ENCODE measurements around the gene CKAP4. TPM values are rescaled to one million over a fixed set of nuclear protein-coding genes. Genes with fewer than 3 reads are reported as not detected.
A peak's percentile ranks its signal among the peaks of the same experiment; 100 is the strongest.

CKAP4 gene
- total and polyA plus RNA-seq, 2 of the 13 experiments (the other 11 are each of a cell fraction or from before 2014, with no cell fraction given) = 39.2 to 70.2 TPM

DNA sequence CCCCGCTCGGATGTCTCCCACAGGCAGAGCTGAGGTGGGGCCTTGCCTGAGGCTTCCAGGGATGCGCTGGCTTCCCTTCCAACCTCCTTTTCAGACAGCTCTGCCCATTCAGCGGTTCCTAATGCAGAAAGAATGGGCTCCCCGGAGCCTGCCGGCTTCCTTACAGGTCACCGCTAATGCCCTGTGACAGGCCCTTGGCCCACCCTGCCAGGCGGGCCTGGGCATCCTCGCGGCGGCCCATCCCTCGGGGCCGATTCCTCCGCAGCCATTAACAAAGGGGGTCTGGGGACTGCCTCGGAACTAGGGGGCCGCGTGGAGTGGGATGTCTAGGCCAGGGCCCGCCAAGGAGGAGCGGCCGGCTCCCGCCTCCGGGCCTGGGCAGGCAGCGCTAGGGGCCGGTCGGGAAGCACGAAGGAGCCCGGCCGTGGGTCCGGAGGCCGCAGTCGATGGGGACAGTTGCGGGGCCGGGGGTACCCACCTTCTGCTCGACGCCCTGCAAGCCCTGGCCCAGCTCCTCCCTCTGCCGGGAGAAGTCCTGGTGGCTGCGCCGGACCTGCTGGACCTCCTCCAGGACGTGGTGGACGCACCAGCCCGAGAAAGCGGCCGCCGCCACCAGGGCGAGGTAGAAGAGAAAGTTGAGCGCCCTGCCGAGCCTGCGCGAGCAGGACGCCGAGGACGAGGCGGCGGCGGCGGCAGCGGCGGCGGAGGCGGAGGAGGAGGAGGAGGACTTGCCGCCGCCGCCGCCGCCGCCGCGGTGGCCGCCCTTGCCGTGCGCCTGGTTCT, 738 bp downstream of the CKAP4 start (continued):
- TF ChIP-seq KDM2A (CRISPR knock-in tag; IDR thresholded peaks at IDR 0.05; ENCODE audit: borderline replicate concordance, low read depth) (peak; percentile 55; the same call in 1 of the 2 replicates), TBX2 (CRISPR knock-in tag; IDR thresholded peaks at IDR 0.05; ENCODE audit: borderline replicate concordance) (0 out of 2 replicates have a peak, but pooled peaks have one; percentile 29), ZNF160 (CRISPR knock-in tag; IDR thresholded peaks at IDR 0.05) (0 out of 2 replicates have a peak, but pooled peaks have one; percentile 24), ZNF569 (CRISPR knock-in tag; IDR thresholded peaks at IDR 0.05; ENCODE audit: borderline replicate concordance) (no peak), HDAC1 (CRISPR knock-in tag; IDR thresholded peaks at IDR 0.05) (peak; percentile 42), ZNF292 (CRISPR knock-in tag; IDR thresholded peaks at IDR 0.05; ENCODE audit: borderline replicate concordance, low read depth) (0 out of 2 replicates have a peak, but pooled peaks have one; percentile 25), ZNF547 (CRISPR knock-in tag; IDR thresholded peaks at IDR 0.05) (0 out of 2 replicates have a peak, but pooled peaks have one; percentile 33), ZNF605 (CRISPR knock-in tag; IDR thresholded peaks at IDR 0.05) (peak; percentile 49; the same call in 1 of the 2 replicates), KLF13 (CRISPR knock-in tag; IDR thresholded peaks at IDR 0.05) (no peak), KDM5B (CRISPR knock-in tag; IDR thresholded peaks at IDR 0.05; ENCODE audit: borderline replicate concordance) (peak; percentile 70; the same call in 1 of the 2 replicates), ZNF251 (CRISPR knock-in tag; IDR thresholded peaks at IDR 0.05) (no peak)
- TF ChIP-seq, protein P1, sequence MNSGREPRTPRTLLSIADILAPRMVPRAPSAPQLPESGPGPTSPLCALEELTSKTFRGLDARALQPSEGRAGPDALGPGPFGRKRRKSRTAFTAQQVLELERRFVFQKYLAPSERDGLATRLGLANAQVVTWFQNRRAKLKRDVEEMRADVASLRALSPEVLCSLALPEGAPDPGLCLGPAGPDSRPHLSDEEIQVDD (CRISPR knock-in tag; IDR thresholded peaks at IDR 0.05; ENCODE audit: borderline replicate concordance) = no peak
- TF ChIP-seq, protein P2, sequence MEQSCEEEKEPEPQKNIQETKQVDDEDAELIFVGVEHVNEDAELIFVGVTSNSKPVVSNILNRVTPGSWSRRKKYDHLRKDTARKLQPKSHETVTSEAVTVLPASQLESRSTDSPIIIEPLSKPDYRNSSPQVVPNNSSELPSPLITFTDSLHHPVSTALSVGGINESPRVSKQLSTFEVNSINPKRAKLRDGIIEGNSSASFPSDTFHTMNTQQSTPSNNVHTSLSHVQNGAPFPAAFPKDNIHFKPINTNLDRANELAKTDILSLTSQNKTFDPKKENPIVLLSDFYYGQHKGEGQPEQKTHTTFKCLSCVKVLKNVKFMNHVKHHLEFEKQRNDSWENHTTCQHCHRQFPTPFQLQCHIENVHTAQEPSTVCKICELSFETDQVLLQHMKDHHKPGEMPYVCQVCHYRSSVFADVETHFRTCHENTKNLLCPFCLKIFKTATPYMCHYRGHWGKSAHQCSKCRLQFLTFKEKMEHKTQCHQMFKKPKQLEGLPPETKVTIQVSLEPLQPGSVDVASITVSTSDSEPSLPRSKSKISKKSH (CRISPR knock-in tag; IDR thresholded peaks at IDR 0.05; ENCODE audit: borderline replicate concordance) = peak; percentile 22; the same call in 1 of the 2 replicates
- TF ChIP-seq, protein P3, sequence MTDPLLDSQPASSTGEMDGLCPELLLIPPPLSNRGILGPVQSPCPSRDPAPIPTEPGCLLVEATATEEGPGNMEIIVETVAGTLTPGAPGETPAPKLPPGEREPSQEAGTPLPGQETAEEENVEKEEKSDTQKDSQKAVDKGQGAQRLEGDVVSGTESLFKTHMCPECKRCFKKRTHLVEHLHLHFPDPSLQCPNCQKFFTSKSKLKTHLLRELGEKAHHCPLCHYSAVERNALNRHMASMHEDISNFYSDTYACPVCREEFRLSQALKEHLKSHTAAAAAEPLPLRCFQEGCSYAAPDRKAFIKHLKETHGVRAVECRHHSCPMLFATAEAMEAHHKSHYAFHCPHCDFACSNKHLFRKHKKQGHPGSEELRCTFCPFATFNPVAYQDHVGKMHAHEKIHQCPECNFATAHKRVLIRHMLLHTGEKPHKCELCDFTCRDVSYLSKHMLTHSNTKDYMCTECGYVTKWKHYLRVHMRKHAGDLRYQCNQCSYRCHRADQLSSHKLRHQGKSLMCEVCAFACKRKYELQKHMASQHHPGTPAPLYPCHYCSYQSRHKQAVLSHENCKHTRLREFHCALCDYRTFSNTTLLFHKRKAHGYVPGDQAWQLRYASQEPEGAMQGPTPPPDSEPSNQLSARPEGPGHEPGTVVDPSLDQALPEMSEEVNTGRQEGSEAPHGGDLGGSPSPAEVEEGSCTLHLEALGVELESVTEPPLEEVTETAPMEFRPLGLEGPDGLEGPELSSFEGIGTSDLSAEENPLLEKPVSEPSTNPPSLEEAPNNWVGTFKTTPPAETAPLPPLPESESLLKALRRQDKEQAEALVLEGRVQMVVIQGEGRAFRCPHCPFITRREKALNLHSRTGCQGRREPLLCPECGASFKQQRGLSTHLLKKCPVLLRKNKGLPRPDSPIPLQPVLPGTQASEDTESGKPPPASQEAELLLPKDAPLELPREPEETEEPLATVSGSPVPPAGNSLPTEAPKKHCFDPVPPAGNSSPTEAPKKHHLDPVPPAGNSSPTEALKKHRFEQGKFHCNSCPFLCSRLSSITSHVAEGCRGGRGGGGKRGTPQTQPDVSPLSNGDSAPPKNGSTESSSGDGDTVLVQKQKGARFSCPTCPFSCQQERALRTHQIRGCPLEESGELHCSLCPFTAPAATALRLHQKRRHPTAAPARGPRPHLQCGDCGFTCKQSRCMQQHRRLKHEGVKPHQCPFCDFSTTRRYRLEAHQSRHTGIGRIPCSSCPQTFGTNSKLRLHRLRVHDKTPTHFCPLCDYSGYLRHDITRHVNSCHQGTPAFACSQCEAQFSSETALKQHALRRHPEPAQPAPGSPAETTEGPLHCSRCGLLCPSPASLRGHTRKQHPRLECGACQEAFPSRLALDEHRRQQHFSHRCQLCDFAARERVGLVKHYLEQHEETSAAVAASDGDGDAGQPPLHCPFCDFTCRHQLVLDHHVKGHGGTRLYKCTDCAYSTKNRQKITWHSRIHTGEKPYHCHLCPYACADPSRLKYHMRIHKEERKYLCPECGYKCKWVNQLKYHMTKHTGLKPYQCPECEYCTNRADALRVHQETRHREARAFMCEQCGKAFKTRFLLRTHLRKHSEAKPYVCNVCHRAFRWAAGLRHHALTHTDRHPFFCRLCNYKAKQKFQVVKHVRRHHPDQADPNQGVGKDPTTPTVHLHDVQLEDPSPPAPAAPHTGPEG (CRISPR knock-in tag; IDR thresholded peaks at IDR 0.05) = 0 out of 2 replicates have a peak, but pooled peaks have one; percentile 39
- TF ChIP-seq, protein P4, sequence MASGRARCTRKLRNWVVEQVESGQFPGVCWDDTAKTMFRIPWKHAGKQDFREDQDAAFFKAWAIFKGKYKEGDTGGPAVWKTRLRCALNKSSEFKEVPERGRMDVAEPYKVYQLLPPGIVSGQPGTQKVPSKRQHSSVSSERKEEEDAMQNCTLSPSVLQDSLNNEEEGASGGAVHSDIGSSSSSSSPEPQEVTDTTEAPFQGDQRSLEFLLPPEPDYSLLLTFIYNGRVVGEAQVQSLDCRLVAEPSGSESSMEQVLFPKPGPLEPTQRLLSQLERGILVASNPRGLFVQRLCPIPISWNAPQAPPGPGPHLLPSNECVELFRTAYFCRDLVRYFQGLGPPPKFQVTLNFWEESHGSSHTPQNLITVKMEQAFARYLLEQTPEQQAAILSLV (CRISPR knock-in tag; IDR thresholded peaks at IDR 0.05; ENCODE audit: borderline replicate concordance) = no peak; the same call in 1 of the 2 replicates

Measured in HepG2 (cell line).